CD4-positive, alpha-beta T cell treated with Interleukin-6 for 4 hours (primary cell): ENCODE data around the gene INSM2.

Experiments
- DNase-seq: peaks from one replicate; pipeline ENCODE4 v3.0.0-alpha.2; 2020; ENCODE audit warnings: mixed read lengths

INSM2 gene

DNA sequence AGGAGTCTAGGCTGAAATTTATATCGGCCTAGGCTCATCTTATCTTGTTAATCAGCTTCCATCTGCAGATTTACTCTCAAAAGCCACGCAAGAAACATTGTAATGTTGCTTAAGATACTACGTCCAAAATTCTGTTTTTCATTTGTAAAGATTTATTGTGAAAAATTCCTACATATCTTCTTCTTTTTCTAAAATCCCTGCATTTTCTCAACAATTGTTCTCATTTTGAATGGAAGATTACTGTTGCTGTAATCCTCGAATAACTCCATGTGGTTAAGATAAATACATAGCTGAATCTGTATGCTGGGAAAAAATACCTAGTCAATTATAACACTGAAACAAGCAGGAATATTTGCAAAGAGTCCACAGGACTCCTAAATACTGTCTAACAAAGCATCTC is 15.6 kb downstream of the INSM2 start:
- DNase-seq, result no peak

DNA sequence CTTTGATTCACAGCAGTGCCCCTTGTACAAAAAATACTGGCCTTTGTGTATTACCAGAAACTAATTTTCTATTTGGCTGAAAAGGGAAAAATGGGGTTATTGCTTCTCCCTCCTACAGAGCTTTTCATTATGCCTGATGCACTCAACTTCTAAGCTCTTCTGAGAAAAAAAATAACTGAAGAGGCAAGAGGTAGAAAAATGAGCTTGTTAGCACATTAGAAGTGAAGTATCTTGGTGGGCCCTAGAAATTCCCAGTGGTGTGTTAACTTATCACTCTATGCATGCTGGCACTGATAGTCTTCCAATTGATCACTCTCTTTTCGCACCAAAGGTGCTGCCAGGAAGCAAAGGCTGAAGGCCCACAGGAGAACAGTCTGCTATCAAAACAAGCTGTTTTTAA is 17.1 kb downstream of the INSM2 start:
- DNase-seq, result no peak

DNA sequence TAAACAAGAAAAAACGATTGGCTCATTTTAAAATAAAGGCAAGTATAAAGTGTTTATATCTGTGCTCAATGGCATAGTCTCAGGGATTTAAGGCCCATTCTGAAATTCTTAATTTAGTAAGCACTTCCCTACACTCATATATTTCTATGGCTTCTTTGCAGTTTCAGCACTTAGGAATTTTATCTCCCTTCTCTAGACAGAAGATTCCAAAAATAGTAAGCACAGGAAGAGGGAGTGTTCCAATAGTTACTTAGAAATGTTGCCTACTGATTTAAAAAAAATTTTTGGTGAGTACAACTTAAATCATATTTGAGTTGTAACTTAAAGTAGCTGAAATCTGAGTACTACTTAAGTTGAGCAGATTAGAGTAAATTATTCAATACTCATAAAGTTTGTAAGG is 19.8 kb downstream of the INSM2 start:
- DNase-seq, result no peak

DNA sequence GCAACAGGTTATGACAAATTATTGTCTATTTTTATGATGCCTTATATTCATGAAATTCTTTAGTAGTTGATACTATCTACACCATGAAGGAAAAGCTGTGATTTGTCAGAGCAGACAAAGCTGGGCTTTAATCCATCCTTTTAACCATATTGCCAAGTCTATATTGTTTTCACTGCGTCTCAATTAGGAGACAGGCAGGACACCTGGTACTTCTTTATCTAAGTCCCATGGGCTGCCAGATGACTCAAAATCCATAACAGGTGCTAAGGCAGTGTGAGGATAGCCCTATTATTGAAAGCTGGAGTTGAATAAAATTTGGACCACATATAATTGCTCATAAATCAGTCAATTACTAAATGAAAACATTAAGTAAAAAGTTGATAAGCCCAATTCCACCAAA is 22.6 kb downstream of the INSM2 start:
- no peak for DNase-seq

DNA sequence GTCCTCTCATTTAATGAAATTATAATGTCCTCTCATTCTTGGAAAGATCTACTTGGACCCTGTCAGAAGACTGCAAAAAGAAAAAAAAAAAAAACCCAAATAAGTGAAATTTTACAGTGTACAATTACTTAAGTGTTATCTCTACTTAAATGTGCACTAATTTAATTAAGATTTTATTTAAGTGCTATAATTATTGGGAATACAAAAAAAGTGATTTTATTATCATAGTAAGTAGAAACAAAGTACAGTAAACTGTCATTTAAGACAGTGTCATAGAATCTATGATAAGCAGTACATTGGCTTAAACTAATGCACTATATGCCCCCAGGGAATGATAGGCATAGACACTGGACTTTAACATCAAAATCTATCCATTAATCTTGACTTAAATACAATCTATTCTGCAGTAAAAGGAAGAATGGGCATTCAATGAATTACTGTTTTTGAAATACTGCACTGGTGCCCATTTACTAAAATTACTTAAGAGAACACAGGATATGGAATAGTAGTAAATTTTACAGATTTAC is 23.3 kb downstream of the INSM2 start:
- no peak for DNase-seq

DNA sequence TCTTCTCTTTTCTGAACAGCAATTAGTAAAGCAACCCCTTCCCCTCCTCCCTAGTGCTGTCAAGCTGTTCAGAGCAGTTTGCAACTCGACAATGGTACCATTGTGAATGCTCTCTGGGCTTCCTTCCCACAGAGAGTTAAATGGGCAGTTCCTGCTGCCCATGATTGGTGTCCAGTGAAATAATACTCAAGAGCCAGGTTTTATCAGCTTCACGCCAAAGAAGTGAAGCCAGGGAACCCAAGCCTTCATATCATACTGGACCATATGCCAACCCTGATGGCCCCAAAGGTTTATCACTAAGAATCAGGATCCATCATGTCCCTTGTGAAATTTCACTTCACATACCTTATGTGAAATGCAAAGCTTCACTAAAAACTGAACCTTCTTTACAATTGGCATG is 24.7 kb downstream of the INSM2 start:
- no peak for DNase-seq

DNA sequence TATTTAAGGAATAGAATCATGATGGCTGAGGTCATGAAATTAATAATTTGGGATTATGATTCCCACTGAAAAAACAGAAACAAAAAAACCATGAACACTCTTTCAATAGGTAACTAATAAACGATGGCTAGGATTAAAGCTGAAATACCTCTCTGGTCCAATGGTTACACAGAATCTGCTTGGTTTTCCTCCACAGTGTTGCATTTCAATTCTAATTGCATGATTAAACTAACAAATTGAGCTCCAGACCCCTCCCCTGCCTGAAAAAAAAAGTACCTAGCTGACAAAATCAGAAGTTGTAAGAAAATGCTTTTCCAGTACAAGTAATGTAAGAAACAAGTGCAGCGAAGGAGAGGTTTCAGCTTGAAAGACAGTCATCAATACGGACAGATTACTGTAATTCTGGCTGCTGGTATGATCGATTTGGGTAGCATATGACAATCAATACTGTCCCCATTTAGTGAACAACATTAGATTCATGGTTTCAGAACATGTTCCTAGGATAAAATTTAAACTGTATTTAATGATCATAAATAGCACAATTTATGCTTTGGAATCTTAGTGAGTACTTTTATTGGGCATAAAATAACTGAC is 32.0 kb downstream of the INSM2 start:
- no peak for DNase-seq

DNA sequence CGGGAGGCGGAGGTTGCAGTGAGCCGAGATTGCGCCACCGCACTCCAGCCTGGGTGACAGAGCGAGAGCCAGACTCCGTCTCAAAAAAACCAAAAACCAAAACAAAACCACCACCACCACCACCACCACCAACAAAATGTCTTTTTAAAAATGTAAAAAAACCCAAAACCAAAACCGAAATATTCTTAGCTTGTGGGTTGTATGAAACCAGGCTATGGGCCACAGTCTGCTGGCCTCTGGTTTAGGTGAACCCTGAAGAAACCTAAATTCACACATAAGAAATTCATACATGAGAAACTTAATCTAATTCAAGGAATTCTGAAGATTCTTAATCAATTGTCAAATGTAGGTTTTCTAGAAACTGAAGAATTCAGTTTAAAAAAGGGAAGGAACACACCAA is 37.6 kb downstream of the INSM2 start:
- DNase-seq, result no peak

DNA sequence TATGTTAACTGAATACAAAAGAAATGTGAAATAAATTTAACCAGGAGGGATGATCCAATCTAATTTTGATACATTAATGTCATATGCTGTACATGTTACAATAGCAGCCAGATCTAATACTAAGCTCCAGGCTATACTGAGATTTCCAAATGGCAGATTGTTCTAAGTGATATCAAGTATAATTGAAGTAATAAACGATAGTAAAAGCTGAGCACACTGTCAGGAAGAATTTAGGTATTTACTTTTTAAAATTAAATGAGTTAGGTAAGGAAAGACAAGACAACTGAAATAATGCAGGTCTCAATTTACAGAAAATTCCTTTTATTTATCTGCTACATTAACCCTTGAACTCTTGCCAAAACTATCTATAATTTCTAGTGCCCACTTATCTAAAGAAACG is 39.9 kb downstream of the INSM2 start:
- no peak for DNase-seq

DNA sequence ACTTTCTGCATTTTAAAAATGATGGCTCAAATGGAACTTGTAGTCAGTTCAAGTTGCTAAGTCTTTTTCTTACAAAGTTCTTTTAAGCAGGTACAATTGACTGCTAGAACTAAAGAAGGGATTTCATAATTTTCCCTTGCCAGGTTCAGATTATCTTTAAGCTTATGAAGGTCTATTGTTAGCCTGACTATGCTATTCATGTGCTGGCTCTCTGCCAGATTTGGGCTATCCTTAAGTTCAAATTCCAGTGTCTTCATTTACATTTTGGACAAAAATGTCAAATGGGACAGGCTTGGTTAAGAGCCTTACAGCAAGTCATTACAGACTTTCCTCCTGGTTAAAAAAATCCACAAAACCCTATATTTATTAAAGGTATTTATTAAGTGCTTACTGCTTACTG is 42.3 kb downstream of the INSM2 start:
- DNase-seq, result no peak

DNA sequence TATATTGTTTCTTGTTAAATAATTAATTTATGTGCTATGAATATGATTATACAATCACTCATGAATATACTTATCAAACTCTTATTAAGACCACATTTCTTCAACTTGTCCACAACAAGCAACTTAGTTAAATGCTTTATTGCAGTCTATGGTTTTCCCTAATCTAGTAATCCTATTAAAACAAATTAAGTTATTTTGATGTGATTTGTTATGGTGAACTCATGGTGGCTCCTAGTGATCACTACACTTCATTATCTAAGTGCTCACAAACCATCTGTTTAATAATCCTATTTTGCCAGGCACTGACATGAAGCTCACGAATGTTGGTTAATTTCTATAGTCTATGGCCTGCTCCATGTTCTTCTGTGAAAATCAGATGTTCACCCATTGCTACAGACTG is 42.9 kb downstream of the INSM2 start:
- DNase-seq, result no peak

DNA sequence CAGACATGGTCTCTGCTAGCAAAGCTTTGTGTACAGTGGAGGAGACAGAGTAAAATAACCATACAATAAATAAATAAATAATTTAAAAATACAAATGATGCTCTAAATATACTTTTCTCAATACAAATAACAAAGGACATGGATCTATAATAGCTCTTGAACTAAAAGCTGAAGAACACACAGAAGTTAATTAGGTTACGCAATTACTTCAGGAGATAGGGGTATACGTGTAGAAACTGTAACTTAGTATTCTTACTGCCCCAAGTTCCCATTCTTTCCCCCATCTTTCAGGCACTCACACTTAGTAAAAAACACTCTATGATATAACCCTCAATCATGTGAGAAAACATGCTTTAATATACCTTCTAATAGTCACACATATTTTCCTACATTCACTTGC is 44.2 kb downstream of the INSM2 start:
- no peak for DNase-seq

DNA sequence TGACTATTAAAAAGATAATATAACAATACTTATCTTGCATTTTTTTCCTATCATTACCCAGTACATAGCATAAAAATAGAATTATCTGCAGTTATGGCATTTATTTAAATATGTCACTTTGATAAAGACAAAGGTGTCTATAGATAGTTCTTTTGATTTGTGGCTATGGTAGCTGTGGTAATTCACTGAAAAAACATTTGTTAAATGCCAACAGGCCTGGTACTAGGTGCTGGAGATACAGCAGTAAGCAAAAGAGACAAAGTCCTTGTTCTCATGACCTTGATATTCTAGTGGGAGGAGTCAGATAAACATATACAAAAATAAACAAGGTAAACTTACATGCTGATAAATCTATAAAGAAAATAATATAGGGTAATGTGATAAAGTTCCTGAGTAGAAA is 44.7 kb downstream of the INSM2 start:
- no peak for DNase-seq
